Measurements from ENCODE around the gene SPPL3.
"Not testable (repeated sequence)": the region's sequence is repeated elsewhere in the genome, so short reads cannot be mapped to it uniquely, and the experiment has no call there.

Gene SPPL3

GRCh38 chr12:120816363-120816762 lies 87.8 kb downstream of the SPPL3 start:
- DNase-seq (ENCODE audit: low read depth) = no peak

DNA sequence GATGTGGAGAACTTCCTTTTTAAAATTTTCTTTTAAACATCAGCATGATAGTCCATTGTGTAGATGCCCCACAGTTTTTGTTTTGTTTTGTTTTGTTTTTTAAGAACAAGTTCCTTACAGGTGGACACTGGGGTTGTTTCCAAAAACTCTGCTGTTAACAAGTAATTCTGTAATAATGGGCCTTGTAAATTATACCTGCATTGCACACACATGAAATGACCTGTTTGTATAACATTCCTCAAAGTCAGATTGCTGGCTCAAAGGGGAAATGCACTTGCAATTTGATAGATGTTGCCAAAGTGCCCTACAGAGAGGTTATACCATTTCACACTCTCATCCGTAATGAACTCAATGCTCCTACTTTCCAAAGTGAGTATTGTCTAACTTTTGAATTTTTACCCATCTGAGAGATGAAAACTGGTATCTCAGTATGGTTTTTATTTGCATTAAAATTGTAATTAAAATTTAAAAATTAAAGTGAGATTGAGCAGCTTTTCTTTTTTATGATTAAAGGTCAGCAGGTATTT lies 89.2 kb downstream of the SPPL3 start:
- DNase-seq (ENCODE audit: low read depth) = no peak

DNA sequence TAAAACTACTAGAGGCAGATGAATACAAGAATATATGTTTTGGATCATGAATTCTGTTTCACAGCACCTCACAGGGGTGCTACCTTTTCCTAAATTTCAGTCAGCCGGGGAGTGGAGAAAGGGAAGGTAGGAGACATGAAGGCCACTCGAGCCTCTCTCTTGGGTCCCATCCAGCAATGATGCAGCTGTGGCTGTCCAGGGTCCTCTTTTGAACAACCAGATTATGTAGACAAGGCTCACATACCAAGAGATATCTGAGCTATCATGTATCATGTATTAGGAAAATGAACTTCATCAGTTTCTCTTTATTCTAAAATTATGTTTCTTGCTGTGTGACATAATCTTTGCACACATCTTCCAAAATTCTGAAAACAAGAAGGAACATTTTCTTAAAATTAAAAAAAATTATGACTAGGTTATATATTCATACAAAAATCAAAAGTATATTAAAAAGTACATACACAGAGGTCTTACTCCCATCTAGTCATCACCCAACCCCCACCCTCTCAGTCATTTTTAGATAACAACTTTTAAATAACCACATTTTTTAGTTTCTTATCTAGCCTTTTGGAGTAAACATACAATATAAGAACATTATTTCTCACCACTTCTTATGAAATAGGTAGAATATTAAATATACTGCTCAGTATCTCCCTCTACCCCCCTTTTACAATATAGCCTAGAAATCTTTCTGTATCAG lies 89.8 kb downstream of the SPPL3 start:
- DNase-seq (ENCODE audit: low read depth) = no peak

GRCh38 chr12:120813588-120814153 lies 90.5 kb downstream of the SPPL3 start:
- DNase-seq (ENCODE audit: low read depth) = no peak

DNA sequence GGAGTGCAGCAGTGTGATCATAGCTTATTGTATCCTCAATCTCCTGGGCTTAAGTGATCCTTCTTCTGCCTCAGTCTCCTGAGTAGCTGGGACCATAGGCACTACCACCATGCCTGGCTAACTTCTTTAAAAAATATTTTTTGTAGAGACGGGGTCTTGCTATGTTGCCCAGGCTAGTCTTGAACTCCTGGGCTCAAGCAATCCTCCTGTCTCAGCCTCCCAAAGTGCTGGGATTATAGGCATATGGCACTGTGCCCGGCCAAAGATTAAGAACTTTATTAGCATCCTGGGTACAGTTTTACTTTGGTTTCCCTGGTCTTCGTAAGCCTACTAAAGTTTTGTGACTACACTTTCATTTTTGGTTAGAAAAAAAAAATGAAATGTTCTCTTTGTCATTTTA lies 94.1 kb downstream of the SPPL3 start:
- no peak for DNase-seq (ENCODE audit: low read depth)

DNA sequence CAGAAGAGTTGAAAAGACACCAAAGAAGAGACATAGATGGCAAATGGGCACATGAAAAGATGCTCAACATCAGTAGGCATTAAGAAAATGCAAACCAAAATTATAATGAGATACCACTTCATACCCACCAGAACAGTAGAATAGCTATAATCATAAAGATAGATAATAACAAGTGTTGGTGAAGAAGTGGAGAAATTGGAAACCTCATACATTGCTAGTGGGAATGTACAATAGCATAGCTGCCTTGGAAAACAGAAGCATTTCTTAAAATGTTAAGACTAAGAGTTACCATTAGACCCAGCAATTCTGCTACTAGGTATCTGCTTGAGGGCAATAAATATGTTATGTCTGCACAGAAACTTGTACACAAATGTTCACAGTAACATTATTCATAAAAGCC lies 99.7 kb downstream of the SPPL3 start:
- no peak for DNase-seq (ENCODE audit: low read depth)

DNA sequence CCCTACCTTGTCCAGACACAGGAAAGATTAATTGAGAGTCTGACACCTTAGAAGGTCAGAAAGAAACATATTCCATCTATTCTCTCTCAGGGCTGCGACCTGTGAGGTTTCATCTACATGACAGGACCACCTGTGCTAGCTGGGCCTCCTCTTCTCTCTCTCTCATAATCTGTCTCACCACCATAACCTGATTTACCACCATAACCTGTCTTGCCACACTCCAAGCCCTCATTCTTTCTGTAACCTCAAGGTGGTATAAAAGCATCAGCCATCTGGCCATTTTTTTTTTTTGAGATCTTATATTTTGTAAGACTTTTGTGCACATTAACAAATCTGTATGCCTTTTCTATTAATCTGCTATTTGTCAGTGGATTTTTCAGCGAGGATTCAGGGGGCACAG lies 103.0 kb downstream of the SPPL3 start:
- no peak for DNase-seq (ENCODE audit: low read depth)

- no peak for DNase-seq (ENCODE audit: low read depth)
Measured at GRCh38 chr12:120800665-120801064, 103.5 kb downstream of the SPPL3 start.

DNA sequence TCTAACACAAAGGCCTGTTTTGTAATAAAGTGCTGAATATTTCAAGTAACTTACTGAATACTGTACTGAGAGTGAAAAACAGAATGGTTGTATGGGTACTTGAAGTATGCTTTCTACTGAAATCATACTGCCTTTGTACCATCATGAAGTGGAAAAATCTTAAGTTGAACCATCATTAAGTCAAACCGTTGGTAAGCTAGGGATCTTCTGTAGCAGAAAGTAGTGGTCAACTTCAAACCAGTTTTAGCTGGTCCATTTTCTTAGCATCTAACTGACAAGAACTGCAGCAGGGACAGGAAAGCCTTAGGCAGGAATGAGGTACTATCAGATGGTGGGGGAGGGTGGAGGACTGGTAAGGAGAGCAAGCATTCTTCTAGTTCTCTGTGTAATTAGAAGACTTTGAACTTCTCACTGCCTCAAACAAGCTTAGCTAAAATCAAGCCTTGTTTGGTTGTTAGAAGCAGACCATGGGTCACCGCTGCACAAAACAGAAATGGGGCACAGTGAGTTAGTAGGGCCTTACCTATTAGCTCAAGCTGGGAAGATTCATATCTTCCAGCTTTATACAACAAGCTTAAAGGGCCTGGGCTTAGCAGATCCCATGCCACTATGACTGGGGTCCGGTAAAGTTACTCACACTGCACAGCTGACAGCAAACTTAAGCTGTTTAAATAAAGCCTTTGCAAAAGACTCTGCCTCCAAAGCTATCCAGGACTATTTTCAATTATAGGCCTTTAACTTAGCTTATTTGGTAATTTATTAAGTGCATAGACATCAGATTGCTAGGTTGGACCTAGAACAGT lies 104.7 kb downstream of the SPPL3 start:
- DNase-seq (ENCODE audit: low read depth) = no peak

DNA sequence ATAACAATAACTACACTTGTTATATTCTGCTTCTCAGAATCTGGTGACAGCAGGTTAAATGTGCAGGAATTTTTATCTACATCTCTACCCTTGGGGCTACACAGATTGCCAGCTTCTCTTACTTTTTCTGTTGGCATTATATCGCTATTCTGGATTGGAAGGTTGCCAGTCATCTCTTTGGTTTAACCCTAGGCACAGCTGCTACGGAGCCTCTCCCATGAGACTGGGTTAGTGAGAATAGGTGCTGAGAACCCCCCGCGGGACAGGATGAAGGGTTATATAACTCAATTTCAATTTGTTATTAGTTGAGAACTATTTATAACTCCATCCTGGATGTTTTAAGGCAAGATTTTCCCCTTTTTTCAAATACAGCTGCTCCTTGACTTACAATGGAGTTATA lies 105.5 kb downstream of the SPPL3 start:
- DNase-seq (ENCODE audit: low read depth) = no peak

GRCh38 chr12:120797677-120798642 lies 106.2 kb downstream of the SPPL3 start:
- DNase-seq (ENCODE audit: low read depth) = no peak

DNA sequence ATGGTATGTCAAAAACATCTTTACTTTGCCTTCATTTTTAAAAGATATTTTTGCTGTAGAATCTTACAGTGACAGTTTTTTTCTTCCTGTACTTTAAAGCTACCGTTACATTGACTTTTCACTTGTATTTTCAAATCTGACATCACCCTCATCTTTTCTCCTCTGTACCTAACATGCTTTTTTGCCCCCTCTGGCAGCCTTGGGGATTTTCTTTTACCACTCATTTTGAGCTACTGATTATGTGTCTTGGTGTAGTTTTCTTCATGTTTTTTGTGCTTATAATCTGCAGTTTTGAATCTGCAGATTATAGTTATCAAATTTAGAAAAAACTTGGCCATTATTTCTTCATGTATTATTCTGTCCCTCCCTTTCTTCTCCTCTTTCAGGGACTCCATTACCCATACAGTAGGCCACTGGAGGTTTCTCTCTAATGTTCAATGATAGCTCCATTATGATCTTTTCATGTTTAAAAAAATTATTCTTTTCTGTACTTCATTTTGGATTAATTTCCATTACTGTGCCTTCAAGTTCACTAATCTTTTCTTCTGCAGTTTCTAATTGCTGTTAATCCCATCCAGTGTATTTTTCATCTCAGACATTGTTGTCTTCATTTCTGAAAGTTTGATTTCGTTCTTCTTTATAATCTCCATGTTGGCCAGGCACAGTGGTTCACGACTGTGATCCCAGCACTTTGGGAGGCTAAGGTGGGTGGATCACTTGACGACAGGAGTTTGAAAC lies 108.5 kb downstream of the SPPL3 start:
- no peak for DNase-seq (ENCODE audit: low read depth)

DNA sequence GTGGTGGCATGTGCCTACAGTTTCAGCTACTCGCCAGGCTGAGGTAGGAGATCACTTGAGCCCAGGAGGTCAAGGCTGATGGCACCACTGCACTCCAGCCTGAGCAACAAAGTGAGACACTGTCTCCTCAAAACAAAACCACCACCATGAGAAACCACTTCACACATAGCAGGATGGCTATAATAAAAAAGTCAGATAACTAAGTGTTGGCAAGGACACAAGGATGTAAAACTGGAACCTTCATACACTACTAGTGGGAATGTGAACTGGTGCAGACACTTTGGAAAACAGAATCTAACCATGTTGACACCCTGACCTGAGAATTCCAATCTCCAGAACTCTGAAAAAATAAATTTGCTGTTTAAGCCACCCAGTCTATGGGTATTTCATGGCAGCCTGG lies 110.8 kb downstream of the SPPL3 start:
- no peak for DNase-seq (ENCODE audit: low read depth)

- not testable (repeated sequence) for DNase-seq (ENCODE audit: low read depth)
Measured at GRCh38 chr12:120792456-120792855, 111.7 kb downstream of the SPPL3 start.

DNA sequence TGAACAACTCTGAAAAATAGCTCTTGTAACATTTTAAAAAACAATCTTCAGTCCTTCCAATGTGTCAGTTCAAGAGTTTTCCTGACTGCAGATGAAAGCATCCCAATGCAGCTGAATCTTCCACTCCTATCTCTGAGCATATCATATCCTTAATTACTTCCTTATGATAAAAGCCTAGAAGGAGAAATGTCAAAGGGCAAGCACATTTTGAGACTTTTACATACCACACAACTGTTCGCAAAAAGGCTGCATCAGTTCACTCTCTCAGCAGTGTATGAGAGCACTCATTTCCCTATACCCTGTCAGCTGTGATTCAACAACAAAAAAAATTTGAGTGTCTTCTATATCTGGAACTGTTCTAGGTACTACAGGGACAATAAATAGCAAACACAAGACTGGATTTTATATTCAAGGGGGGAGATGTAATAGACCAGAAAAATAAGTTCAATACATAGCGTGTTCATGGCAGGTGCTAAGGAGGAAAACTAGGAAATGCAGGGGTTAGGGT lies 112.4 kb downstream of the SPPL3 start:
- no peak for DNase-seq (ENCODE audit: low read depth)

DNA sequence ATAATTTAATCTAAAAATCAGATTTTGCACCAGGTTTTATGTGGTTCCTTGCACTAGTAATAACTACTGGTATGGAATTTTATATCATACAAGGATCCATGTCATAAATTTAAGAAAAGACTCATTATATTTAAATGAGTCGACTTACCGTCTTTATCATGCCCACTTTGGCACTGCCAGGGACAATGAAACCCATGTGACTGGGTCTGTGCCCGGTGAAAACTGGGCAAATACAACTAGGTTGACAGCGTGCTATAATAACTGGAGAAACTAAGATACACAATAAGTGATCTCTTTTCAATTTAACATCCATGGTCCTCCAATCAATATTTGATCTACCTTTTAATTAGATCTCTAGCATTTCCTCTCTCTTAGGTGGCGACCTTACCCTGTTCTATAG lies 114.0 kb downstream of the SPPL3 start:
- DNase-seq (ENCODE audit: low read depth) = no peak

GRCh38 chr12:120787889-120788288 lies 116.3 kb downstream of the SPPL3 start:
- no peak for DNase-seq (ENCODE audit: low read depth)

DNA sequence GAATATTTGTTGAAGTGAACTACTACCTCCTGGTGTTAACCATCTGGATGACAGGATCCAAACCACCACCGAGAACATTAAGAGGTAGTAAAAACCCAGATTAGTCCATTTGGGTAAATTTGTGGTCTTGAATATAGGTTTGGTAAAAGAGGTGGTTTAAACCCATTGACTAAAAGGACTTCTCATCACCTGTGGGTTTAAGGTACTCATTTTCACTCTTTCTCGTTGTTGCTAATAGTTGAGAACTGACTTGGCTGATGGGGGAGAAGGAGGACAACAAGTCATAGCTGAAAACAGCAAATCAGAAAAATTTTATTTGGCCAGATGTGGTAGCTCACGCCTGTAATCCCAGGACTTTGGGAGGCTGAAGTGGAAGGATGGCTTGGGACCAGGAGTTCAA lies 119.4 kb downstream of the SPPL3 start:
- no peak for DNase-seq (ENCODE audit: low read depth)

- DNase-seq (ENCODE audit: low read depth) = peak; percentile 14
Measured at GRCh38 chr12:120783197-120783596, 121.0 kb downstream of the SPPL3 start.

- DNase-seq (ENCODE audit: low read depth) = no peak
Measured at GRCh38 chr12:120775862-120776552, 128.2 kb downstream of the SPPL3 start.
